A549 treated with CpdA at 1 μM for 4 hours (cell line): ENCODE results near the gene CXCL16. TPM values are rescaled to one million over a fixed set of nuclear protein-coding genes. Genes with fewer than 3 reads are reported as not detected.

Experiments used
- total RNA-seq: library from RNA; stranded (reverse); fragments of 200-300 nt; extraction: Qiagen RNA extraction; gene quantifications from 5 replicates; pipeline ENCODE4 v1.2.3, GENCODE V29; 2022; ENCODE audit warnings: low read depth

The CXCL16 gene, protein sequence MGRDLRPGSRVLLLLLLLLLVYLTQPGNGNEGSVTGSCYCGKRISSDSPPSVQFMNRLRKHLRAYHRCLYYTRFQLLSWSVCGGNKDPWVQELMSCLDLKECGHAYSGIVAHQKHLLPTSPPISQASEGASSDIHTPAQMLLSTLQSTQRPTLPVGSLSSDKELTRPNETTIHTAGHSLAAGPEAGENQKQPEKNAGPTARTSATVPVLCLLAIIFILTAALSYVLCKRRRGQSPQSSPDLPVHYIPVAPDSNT
- total RNA-seq, result 16.1 to 21.4 TPM (median 18.9 TPM) in 5 replicates

GRCh38 chr17:4739122-4740024, at the start of gene CXCL16, which contains the start of gene ZMYND15:
Gene CXCL16 (minus strand): TSS chr17:4739928. CDS start chr17:4739339, 589 bp downstream.
Gene ZMYND15 (plus strand): TSS chr17:4739833. CDS start chr17:4740549, 716 bp downstream.

GRCh38 chr17:4788807-4789700, 49.3 kb upstream of the CXCL16 start, which contains the start of gene GLTPD2:
Gene GLTPD2 (plus strand): TSS chr17:4788964. CDS start chr17:4789012, 48 bp downstream.

DNA sequence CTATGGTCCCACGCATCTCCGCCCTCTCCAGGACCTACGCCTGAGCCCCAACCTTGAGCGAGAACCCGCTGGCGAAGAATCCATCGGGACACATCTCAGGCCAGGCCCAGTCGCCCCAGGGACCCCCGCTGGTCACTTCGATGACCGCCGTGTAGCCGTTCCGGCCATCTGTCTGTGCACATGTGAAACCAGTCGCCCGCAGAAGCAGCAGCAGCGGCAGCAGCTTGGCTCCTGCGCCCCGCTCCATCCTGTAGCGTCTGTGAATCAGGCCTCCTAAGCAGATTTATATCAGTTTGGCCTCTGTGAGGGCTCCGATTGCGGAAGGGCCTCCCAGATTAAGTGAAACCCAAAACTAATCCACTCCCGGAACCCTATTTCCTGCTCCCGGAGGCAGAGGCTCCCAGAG, 46.4 kb upstream of the CXCL16 start, which contains the start of gene VMO1:
Gene VMO1, minus strand, starts transcription at position 259 of the 406 bp plus-strand sequence. Its CDS starts 12 bp downstream, at position 247.

DNA sequence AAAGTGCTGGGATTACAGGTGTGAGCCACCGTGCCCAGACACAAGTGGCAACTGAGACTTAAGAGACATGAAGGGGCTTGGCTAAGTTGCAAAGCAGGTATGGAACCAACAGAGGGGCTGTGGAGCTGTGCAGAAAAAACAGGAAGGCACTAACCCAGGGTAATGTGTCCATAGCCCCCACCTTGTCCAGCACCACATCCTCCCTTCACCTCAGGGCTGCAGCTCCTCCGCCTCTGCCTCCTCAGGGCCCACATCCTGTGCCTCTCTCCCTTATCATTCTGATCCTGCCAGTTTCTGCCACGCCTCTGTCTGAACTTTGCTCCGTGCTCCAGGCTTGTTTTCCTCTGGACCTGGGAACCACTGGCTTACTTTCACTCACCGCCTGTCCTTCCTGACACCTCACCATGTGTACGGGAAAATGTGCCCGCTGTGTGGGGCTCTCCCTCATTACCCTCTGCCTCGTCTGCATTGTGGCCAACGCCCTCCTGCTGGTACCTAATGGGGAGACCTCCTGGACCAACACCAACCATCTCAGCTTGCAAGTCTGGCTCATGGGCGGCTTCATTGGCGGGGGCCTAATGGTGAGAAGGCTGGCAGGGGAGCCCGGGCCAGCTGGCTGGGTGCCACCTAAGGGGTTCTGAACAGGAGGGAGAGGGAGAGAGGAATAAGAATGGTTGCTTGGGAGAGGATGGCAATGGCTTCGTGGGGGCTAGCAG, 31.9 kb upstream of the CXCL16 start, which contains the start of gene TM4SF5:
Gene TM4SF5, plus strand, starts transcription at position 368 of the 716 bp plus-strand sequence. Its CDS starts 37 bp downstream, at position 405.

DNA sequence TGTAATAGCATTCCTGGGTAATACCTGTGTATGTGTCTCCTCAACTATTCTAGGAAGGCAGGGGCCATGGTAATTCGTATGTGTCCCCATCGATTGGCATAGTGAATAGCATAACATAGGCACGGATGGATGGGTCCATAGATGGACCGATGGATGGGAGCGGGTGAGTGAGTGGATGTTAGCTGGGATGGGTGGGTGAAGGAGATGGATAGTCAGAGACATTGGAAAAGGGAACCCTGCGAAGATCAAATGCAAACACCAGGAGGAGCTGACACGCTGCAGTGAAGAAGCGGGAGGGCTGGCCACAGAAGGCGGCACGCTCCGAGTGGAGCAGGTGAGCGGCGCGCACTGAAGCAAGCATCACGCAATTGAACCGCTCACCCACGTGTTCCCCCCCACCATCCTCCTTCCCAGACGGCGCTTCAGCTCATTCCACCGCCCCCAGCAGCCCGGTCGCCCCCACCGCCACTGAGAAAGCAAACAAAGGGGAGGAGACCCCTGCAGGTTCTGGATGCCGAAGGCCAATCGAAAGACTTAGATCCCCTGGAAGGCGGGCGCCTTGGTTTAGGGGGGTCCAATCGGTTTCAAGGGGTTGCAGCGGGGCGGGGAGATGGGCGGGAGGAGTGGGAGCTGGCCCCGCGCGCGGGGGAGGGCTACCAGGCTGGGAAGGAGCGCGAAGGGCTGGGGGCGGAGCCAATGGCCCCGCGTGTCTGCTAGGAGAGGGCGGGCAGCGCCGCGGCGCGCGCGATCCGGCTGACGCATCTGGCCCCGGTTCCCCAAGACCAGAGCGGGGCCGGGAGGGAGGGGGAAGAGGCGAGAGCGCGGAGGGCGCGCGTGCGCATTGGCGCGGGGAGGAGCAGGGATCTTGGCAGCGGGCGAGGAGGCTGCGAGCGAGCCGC, 29.7 kb downstream of the CXCL16 start, which contains the start of gene ARRB2:
Gene ARRB2, plus strand, starts transcription at position 839 of the 899 bp plus-strand sequence. CDS start 90 bp downstream, outside the sequence.

Other genes starting within 250 kb of the CXCL16 start
- 7.3 to 13.9 TPM (median 10.7 TPM) in 5 replicates for gene SPNS2, start 241.0 kb downstream of the CXCL16 start, total RNA-seq
- 102 to 120 TPM (median 113 TPM) in 5 replicates for gene MYBBP1A, start 184.5 kb downstream of the CXCL16 start, total RNA-seq
- gene GGT6, start 179.4 kb downstream of the CXCL16 start, total RNA-seq, result not detected in 5 replicates
- gene SMTNL2, start 155.4 kb downstream of the CXCL16 start, total RNA-seq, result 0.12 to 0.99 TPM (median 0.31 TPM) in 5 replicates
- 0.11 to 0.30 TPM (median 0.28 TPM) in 3 of 5 replicates, not detected in the others for gene ALOX15, start 98.2 kb downstream of the CXCL16 start, total RNA-seq
- 69.8 to 79.6 TPM (median 75.3 TPM) in 5 replicates for gene PELP1, start 35.8 kb downstream of the CXCL16 start, total RNA-seq
- gene ARRB2, start 29.3 kb downstream of the CXCL16 start, total RNA-seq, result 52.6 to 70.1 TPM (median 59.6 TPM) in 5 replicates
- 42.2 to 45.1 TPM (median 43.9 TPM) in 5 replicates for gene MED11, start 8.5 kb downstream of the CXCL16 start, total RNA-seq
- gene ZMYND15, start 95 bp downstream of the CXCL16 start, total RNA-seq, result 0.28 to 1.0 TPM (median 0.46 TPM) in 5 replicates
- gene TM4SF5, start 32.0 kb upstream of the CXCL16 start, total RNA-seq, result 0.48 to 0.91 TPM (median 0.65 TPM) in 5 replicates
- gene VMO1, start 46.4 kb upstream of the CXCL16 start, total RNA-seq, result 0.79 to 2.0 TPM (median 1.4 TPM) in 5 replicates
- not detected in 5 replicates for gene GLTPD2, start 49.0 kb upstream of the CXCL16 start, total RNA-seq
- gene PSMB6, start 56.2 kb upstream of the CXCL16 start, total RNA-seq, result 459 to 524 TPM (median 508 TPM) in 5 replicates
- 18.8 to 28.4 TPM (median 23.5 TPM) in 5 replicates for gene PLD2, start 67.2 kb upstream of the CXCL16 start, total RNA-seq
- 51.5 to 62.4 TPM (median 57.5 TPM) in 5 replicates for gene MINK1, start 93.4 kb upstream of the CXCL16 start, total RNA-seq
- 0.22 to 0.38 TPM (median 0.31 TPM) in 5 replicates for gene C17orf107, start 159.6 kb upstream of the CXCL16 start, total RNA-seq
- 0.06 to 0.17 TPM (median 0.13 TPM) in 4 of 5 replicates, not detected in the other for gene CHRNE, start 163.2 kb upstream of the CXCL16 start, total RNA-seq
- gene GP1BA, start 192.3 kb upstream of the CXCL16 start, total RNA-seq, result 0.03 TPM in 1 of 5 replicates, not detected in the others
- gene SLC25A11, start 200.1 kb upstream of the CXCL16 start, total RNA-seq, result 54.1 to 83.4 TPM (median 76.5 TPM) in 5 replicates
- gene RNF167, start 200.3 kb upstream of the CXCL16 start, total RNA-seq, result 96.0 to 144 TPM (median 124 TPM) in 5 replicates
- gene PFN1, start 208.6 kb upstream of the CXCL16 start, total RNA-seq, result 2,321 to 2,833 TPM (median 2,776 TPM) in 5 replicates
- 48.2 to 65.0 TPM (median 54.7 TPM) in 5 replicates for gene ENO3, start 211.2 kb upstream of the CXCL16 start, total RNA-seq
- gene SPAG7, start 227.9 kb upstream of the CXCL16 start, total RNA-seq, result 75.7 to 100 TPM (median 76.7 TPM) in 5 replicates
- 30.5 to 43.3 TPM (median 32.4 TPM) in 5 replicates for gene CAMTA2, start 247.7 kb upstream of the CXCL16 start, total RNA-seq